HG03066 (cell line): ENCODE data around the gene FANCC.
"Not testable (repeated sequence)": the region's sequence is repeated elsewhere in the genome, so short reads cannot be mapped to it uniquely, and the experiment has no call there.

Experiments used
- ATAC-seq: cut with Tn5 transposase; IDR thresholded peaks from one replicate; pipeline ENCODE4 v1.9.1; 2021; ENCODE audit warnings: low read depth; ENCODE audit not compliant: unreplicated experiment

FANCC gene

GRCh38 chr9:95242613-95243012 lies 74.9 kb downstream of the FANCC start:
- no peak for ATAC-seq

GRCh38 chr9:95239071-95239470 lies 78.4 kb downstream of the FANCC start:
- ATAC-seq, result no peak

- no peak for ATAC-seq
Observed at GRCh38 chr9:95237336-95237735, 80.2 kb downstream of the FANCC start.

- no peak for ATAC-seq
Observed at GRCh38 chr9:95230046-95230445, 87.5 kb downstream of the FANCC start.

GRCh38 chr9:95229230-95229915 lies 88.1 kb downstream of the FANCC start:
- ATAC-seq, result no peak

GRCh38 chr9:95226921-95227320 lies 90.6 kb downstream of the FANCC start:
- ATAC-seq, result no peak

- no peak for ATAC-seq
Observed at GRCh38 chr9:95225726-95226106, 91.8 kb downstream of the FANCC start.

- ATAC-seq, result no peak
Observed at GRCh38 chr9:95225076-95225725, 92.3 kb downstream of the FANCC start.

- no peak for ATAC-seq
Observed at GRCh38 chr9:95224376-95225019, 93.0 kb downstream of the FANCC start.

GRCh38 chr9:95220352-95220751 lies 97.2 kb downstream of the FANCC start:
- not testable (repeated sequence) for ATAC-seq

GRCh38 chr9:95218773-95219172 lies 98.7 kb downstream of the FANCC start:
- no peak for ATAC-seq

GRCh38 chr9:95217936-95218335 lies 99.6 kb downstream of the FANCC start:
- no peak for ATAC-seq

GRCh38 chr9:95215336-95215898 lies 102.1 kb downstream of the FANCC start:
- ATAC-seq, result no peak

- no peak for ATAC-seq
Observed at GRCh38 chr9:95213117-95213516, 104.4 kb downstream of the FANCC start.

GRCh38 chr9:95211028-95211427 lies 106.5 kb downstream of the FANCC start:
- no peak for ATAC-seq

GRCh38 chr9:95207403-95207802 lies 110.1 kb downstream of the FANCC start:
- no peak for ATAC-seq

GRCh38 chr9:95206143-95206542 lies 111.4 kb downstream of the FANCC start:
- no peak for ATAC-seq

GRCh38 chr9:95204710-95205109 lies 112.8 kb downstream of the FANCC start:
- ATAC-seq, result no peak

GRCh38 chr9:95204310-95204709 lies 113.2 kb downstream of the FANCC start:
- no peak for ATAC-seq

GRCh38 chr9:95203019-95203418 lies 114.5 kb downstream of the FANCC start:
- ATAC-seq, result not testable (repeated sequence)

- ATAC-seq, result no peak
Observed at GRCh38 chr9:95202076-95202681, 115.3 kb downstream of the FANCC start.
